Stomach (tissue), 9 donors: ENCODE measurements around the gene FASTKD3. TPM values are rescaled to one million over a fixed set of nuclear protein-coding genes. Genes with fewer than 3 reads are reported as not detected.

Experiments
- DNase-seq, 2 donors: peaks; one replicate each; pipeline versions ENCODE4 v3.0.0 to v3.0.0-alpha.2; 2013 to 2019
- H3K27ac ChIP-seq, 5 donors: fragments of 200-600 bp in 4 of 5; sonication (generic) in 4 of 5; one replicate each; pipeline ENCODE4 v1.5.1; 2013 to 2019; ENCODE audit warnings: mild to moderate bottlenecking in 1 of 5, moderate library complexity in 1 of 5
- H3K27me3 ChIP-seq, 3 donors: fragments of 200-600 bp; sonication (generic); one replicate each; pipeline ENCODE4 v1.5.1; 2017 to 2019; ENCODE audit warnings: mixed run types in 1 of 3
- H3K36me3 ChIP-seq, 4 donors: fragments of 200-600 bp; sonication (generic); 1 replicate in 3 of 4; 2 replicates in 1 of 4; pipeline ENCODE4 v1.5.1; 2016 to 2019
- H3K4me1 ChIP-seq, 4 donors: fragments of 200-600 bp; sonication (generic); one replicate each; pipeline ENCODE4 v1.5.1; 2016 to 2019
- H3K4me3 ChIP-seq, 4 donors: fragments of 200-600 bp; sonication (generic) in 3 of 4; one replicate each; pipeline ENCODE4 v1.5.1; 2016 to 2019; ENCODE audit warnings: mild to moderate bottlenecking in 1 of 4
- H3K9me3 ChIP-seq, 4 donors: fragments of 200-600 bp; sonication (generic); one replicate each; pipeline ENCODE4 v1.5.1; 2016 to 2019
- EP300 ChIP-seq: sonication (generic); formaldehyde crosslinking; IDR thresholded peaks from one replicate; pipeline ENCODE4 v1.6.1; 2017; ENCODE audit warnings: antibody characterized with exemption
- POLR2A ChIP-seq, 4 donors: fragments of 450-650 bp; IDR thresholded peaks; one replicate each; pipeline ENCODE4 v1.6.1; 2016; ENCODE audit warnings: antibody characterized with exemption in 4 of 4, control low read depth in 2 of 4, mild to moderate bottlenecking in 1 of 4, moderate library complexity in 1 of 4
- POLR2AphosphoS5 ChIP-seq, 3 donors: sonication (generic); formaldehyde crosslinking; IDR thresholded peaks; one replicate each; pipeline ENCODE4 v1.6.1; 2016; ENCODE audit warnings: antibody characterized with exemption in 3 of 3
- WGBS, 5 donors: extraction: QIAGEN DNeasy Blood & Tissue Kit in 3 of 5; methylation state at CpG; one replicate each; pipeline versions ENCODE4 v1.1.5 to v1.1.7; 2013 to 2018; 5-methylcytosine and 5-hydroxymethylcytosine counted together
- intact Hi-C: fragments of 100-400 bp; cut with DNase I; formaldehyde crosslinking; loops from one replicate; pipeline ENCODE4 v1.15.1; 2023; ENCODE audit warnings: low total_unique reads
- polyA plus RNA-seq, 3 donors: library from polyadenylated mRNA; stranded (reverse); fragments of 200-250 nt; gene quantifications; one replicate each; pipeline ENCODE4 v1.2.3, GENCODE V29; 2013
- total RNA-seq, 5 donors: library from RNA; depleted of rRNA; stranded (reverse); fragments of >200 nt; gene quantifications; one replicate each; pipeline versions ENCODE4 v1.1.0 to v1.2.3, GENCODE V29; 2014 to 2016
- TF ChIP-seq, protein P1 (sequence below), 7 experiments: fragments of 450-650 bp in 4 of 7; fragments of 200-600 bp in 3 of 7; sonication (generic) in 3 of 7; IDR thresholded peaks; one replicate each; pipeline ENCODE4 v1.5.1; 2016 to 2019; ENCODE audit warnings: antibody characterized with exemption in 7 of 7, control low read depth in 2 of 7, mild to moderate bottlenecking in 1 of 7
- donor health status: healthy with polysubstance abuse.
- donor health status: Bipolar disorder and iron deficiency.
- donor health status: healthy.

The FASTKD3 gene
- total and polyA plus RNA-seq, 8 donors: 0.58 to 13.0 (median 9.9) TPM; not detected in 1

DNA sequence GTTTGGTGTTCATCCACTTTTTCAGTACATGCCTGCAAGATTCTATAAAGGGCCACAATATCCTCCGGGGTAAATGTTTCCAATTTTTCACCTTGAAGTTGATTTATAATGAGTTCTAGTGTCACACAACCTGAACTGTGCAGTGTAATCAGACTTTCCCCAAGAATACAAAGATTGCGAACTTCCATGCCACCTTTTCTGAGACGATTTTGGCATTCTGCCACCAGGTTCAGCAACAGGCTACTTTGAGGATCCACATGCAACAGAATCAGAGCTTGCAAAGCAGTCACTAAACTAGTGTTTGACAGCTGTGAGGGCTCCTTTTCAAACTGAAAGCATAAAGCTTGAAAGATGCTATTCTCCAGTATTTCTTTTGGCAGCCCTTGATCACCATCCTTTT, 1.6 kb downstream of the FASTKD3 start:
- intact Hi-C loops: loop anchor here (10.0 kb wide), 1 partner anchor 1242 kb away; no protein-coding TSS in a partner anchor
- DNase-seq: no peak
- Histone ChIP-seq H3K27me3 (no peaks in the 10 kb centered on the region), H3K36me3 (peaks cover 4 to 32% (median 27%) of the 10 kb centered on the region in 4 donors), H3K27ac (no peak overlapping the region), H3K9me3 (no peaks in the 10 kb centered on the region), H3K4me3 (no peak overlapping the region), H3K4me1 (peaks cover 11 to 56% (median 38%) of the 10 kb centered on the region in 4 donors)
- 54 to 75% (median 65%) methylated on average over 3 of the region's 3 CpGs for WGBS, 5 donors
- TF ChIP-seq POLR2A (IDR thresholded peaks at IDR 0.05) (no peak), EP300 (no peak), POLR2AphosphoS5 (IDR thresholded peaks at IDR 0.05) (no peak)
- TF ChIP-seq, protein P1, sequence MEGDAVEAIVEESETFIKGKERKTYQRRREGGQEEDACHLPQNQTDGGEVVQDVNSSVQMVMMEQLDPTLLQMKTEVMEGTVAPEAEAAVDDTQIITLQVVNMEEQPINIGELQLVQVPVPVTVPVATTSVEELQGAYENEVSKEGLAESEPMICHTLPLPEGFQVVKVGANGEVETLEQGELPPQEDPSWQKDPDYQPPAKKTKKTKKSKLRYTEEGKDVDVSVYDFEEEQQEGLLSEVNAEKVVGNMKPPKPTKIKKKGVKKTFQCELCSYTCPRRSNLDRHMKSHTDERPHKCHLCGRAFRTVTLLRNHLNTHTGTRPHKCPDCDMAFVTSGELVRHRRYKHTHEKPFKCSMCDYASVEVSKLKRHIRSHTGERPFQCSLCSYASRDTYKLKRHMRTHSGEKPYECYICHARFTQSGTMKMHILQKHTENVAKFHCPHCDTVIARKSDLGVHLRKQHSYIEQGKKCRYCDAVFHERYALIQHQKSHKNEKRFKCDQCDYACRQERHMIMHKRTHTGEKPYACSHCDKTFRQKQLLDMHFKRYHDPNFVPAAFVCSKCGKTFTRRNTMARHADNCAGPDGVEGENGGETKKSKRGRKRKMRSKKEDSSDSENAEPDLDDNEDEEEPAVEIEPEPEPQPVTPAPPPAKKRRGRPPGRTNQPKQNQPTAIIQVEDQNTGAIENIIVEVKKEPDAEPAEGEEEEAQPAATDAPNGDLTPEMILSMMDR (IDR thresholded peaks at IDR 0.05): no peak

DNA sequence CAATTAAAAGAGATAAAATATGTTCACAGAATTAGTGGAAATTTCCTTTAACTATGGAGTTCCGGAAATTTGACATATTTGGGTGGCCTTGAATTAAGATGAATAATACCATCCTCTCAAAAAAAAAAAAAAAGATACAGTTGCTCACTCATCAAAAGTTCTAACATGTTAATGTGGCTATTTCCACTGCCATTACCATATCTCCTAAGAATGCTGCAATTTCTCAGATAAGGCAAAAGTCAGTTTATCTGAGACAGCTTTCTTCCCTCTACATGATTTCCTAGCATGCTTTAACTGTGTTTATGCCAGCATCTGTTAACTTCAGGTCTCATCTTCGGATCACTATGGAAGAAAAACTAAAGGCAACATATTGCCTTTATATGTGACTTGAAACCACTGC, 2.6 kb downstream of the FASTKD3 start:
- 90 to 98% (median 93%) methylated on average over 2 of the region's 2 CpGs for WGBS, 5 donors
- intact Hi-C loops: loop anchor here (10.0 kb wide), 1 partner anchor 1241 kb away; no protein-coding TSS in a partner anchor
- H3K4me3 ChIP-seq: no peak overlapping the region

DNA sequence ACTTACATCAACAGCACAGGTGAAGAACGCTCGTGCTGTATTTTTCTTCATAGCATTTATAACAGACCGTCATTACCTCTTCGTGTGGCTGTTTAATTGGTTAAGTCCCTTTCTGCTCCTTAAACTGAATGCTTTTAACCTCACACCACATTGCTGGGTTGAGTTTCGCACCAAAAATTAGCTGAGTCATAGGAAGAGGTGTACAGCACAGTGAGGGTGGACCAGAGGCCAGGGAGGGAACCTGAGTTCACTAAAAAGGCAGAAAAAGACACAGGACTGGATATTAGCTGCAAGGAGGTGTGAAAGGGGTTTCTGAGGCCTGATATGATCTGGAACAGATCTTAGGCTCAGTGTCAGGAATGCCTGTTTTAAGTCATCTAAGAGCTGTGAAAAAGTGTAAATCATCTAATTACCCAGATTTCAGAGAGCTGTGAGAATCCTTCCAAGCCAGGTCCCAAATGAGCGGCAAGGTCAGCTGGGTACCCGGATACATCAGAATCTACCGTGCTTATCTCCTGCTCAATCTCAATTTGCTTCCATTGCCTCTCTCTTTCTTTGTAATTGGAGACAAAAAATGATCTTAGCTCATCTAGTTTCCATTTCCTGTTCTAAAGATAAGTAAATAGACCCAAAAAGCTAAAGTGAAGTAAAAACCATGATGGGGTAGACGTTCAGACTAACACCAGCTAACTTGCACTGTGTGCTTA, 10.8 kb downstream of the FASTKD3 start:
- Histone ChIP-seq H3K9me3 (no peaks in the 10 kb centered on the region), H3K4me1 (no peaks in the 10 kb centered on the region), H3K36me3 (peaks cover 26 to 57% (median 56%) of the 10 kb centered on the region in 4 donors), H3K4me3 (no peak overlapping the region), H3K27ac (no peak overlapping the region), H3K27me3 (no peaks in the 10 kb centered on the region)
- WGBS, 5 donors: 64 to 82% (median 80%) methylated on average over 9 of the region's 9 CpGs
- TF ChIP-seq POLR2A (IDR thresholded peaks at IDR 0.05): no peak
- TF ChIP-seq EP300: no peak
- no peak for TF ChIP-seq POLR2AphosphoS5 (IDR thresholded peaks at IDR 0.05)
- TF ChIP-seq, protein P1 (IDR thresholded peaks at IDR 0.05): no peak
- no peak for DNase-seq
- intact Hi-C loops: no loop called here

More for the DNA sequence above, 2.6 kb downstream of the FASTKD3 start:
- Histone ChIP-seq H3K4me1 (peaks cover 11 to 47% (median 32%) of the 10 kb centered on the region in 4 donors), H3K36me3 (peaks cover 11 to 43% (median 38%) of the 10 kb centered on the region in 4 donors), H3K27me3 (no peaks in the 10 kb centered on the region), H3K27ac (no peak overlapping the region), H3K9me3 (no peaks in the 10 kb centered on the region)
- DNase-seq: no peak
- TF ChIP-seq, protein P1 (IDR thresholded peaks at IDR 0.05): no peak
- TF ChIP-seq POLR2A (IDR thresholded peaks at IDR 0.05) (no peak), POLR2AphosphoS5 (IDR thresholded peaks at IDR 0.05) (no peak), EP300 (no peak)

DNA sequence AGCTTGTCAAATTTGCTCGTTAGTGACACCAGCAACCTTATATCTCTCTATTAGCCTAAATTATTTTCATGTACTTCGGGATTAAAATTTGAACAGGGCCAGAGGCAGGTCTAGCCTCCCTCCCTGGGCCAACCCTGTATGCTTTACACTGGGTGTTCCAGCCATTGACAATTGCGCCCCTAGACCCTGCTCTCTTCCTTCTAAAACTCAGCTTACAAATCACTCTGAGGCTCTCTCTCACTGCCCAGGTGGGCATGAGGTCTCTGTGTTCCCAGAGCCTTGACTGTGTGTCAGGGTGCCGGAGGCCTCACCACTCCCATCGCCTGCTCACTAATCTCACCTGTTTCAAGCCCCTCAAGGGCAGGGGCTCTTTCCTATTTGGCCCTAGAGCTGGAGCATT, 11.5 kb downstream of the FASTKD3 start:
- no peak overlapping the region for H3K4me3 ChIP-seq

DNA sequence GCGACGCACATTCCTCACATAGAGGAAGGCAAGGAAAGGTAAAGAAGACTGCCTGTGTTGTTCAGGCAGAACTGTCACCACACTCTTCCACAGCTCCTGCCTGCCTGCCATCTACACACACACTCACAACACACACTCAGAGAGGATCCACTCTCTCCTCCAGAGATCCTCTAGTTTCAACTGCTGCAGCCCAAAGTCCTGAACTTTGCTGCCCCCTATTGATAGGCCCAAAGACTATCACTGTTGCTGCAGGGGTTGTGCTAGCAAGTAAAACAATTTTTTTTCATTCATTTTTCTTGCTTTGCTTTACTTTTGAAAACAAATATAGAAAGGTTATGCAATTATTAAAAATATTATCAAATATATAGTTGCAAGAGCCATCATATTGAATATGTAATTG, 12.0 kb downstream of the FASTKD3 start:
- DNase-seq: peak in 1 of 2 donors; percentile 61
- WGBS, 5 donors: 94 to 100% (median 98%) methylated on average over 2 of the region's 2 CpGs
- no peaks in the 10 kb centered on the region for H3K9me3 ChIP-seq

More for the DNA sequence above, 11.5 kb downstream of the FASTKD3 start:
- DNase-seq: no peak
- TF ChIP-seq POLR2AphosphoS5 (IDR thresholded peaks at IDR 0.05): no peak
- Histone ChIP-seq H3K36me3 (peaks cover 23 to 50% (median 49%) of the 10 kb centered on the region in 4 donors), H3K27ac (no peak overlapping the region), H3K4me1 (peaks cover 0 to 4% (median under 1%) of the 10 kb centered on the region in 4 donors), H3K9me3 (no peaks in the 10 kb centered on the region), H3K27me3 (no peaks in the 10 kb centered on the region)
- 78 to 83% (median 82%) methylated on average over 5 of the region's 5 CpGs for WGBS, 5 donors
- intact Hi-C loops: no loop called here

More for the DNA sequence above, 12.0 kb downstream of the FASTKD3 start:
- Histone ChIP-seq H3K4me1 (peaks cover 0 to 10% (median 5%) of the 10 kb centered on the region in 4 donors), H3K27me3 (no peaks in the 10 kb centered on the region), H3K4me3 (no peak overlapping the region), H3K36me3 (peaks cover 19 to 45% (median 44%) of the 10 kb centered on the region in 4 donors), H3K27ac (no peak overlapping the region)
- TF ChIP-seq EP300 (no peak), POLR2AphosphoS5 (IDR thresholded peaks at IDR 0.05) (no peak), POLR2A (IDR thresholded peaks at IDR 0.05) (no peak)
- TF ChIP-seq, protein P1 (IDR thresholded peaks at IDR 0.05): peak in 4 of 7 experiments; percentile 27 to 55 (median 40)
- intact Hi-C loops: no loop called here
